Body of pancreas (tissue), 4 donors: ENCODE results near the gene TMA7B.

Source experiments
- CTCF ChIP-seq, 7 experiments: fragments of 450-650 bp in 4 of 7; fragments of 200-600 bp in 3 of 7; sonication (generic) in 3 of 7; IDR thresholded peaks; one replicate each; pipeline ENCODE4 v1.5.1; 2016 to 2019; ENCODE audit warnings: antibody characterized with exemption in 7 of 7
- POLR2A ChIP-seq, 3 donors: fragments of 450-650 bp; IDR thresholded peaks; one replicate each; pipeline ENCODE4 v1.6.1; 2016; ENCODE audit warnings: antibody characterized with exemption in 3 of 3, mild to moderate bottlenecking in 2 of 3

- TF ChIP-seq CTCF (IDR thresholded peaks at IDR 0.05) (no peak), POLR2A (IDR thresholded peaks at IDR 0.05) (no peak)
These were observed 20.4 kb upstream of the TMA7B start for GRCh38 chr22:39939830-39940229.
